Left ventricle myocardium inferior (tissue), 1 donor: ENCODE measurements around the gene HDAC8. TPM values are rescaled to one million over a fixed set of nuclear protein-coding genes. Genes with fewer than 3 reads are reported as not detected.

ENCODE experiments used
- DNase-seq: peaks from one replicate; pipeline ENCODE4 v3.0.0-alpha.2; 2020
- H3K27ac ChIP-seq: fragments of 200-600 bp; replicated peaks from 2 replicates; pipeline ENCODE4 v1.8.0; 2021
- H3K27me3 ChIP-seq: fragments of 200-600 bp; 2 replicates; pipeline ENCODE4 v1.8.0; 2021; ENCODE audit warnings: low read depth
- H3K36me3 ChIP-seq: fragments of 200-600 bp; 2 replicates; pipeline ENCODE4 v1.8.0; 2021
- H3K4me1 ChIP-seq: fragments of 200-600 bp; 2 replicates; pipeline ENCODE4 v1.8.0; 2021
- H3K4me3 ChIP-seq: fragments of 200-600 bp; 2 replicates; pipeline ENCODE4 v1.8.0; 2021; ENCODE audit warnings: mild to moderate bottlenecking, moderate library complexity
- H3K9me3 ChIP-seq: fragments of 200-600 bp; replicated peaks from 2 replicates; pipeline ENCODE4 v1.8.0; 2021
- intact Hi-C: fragments of 100-400 bp; cut with micrococcal nuclease; formaldehyde crosslinking; loops from one replicate; pipeline ENCODE4 v1.11.0; 2022
- total RNA-seq: library from RNA; stranded (reverse); fragmentation: NEBNext Ultra II Directional; extraction: Animal tissue kit (Norgen Biotek cat#: 25700); gene quantifications from one replicate; pipeline ENCODE4 v1.2.1, GENCODE V29; 2021
- TF ChIP-seq, protein P1 (sequence below): fragments of 200-600 bp; IDR thresholded peaks from 2 replicates; pipeline ENCODE4 v1.8.0; 2021; ENCODE audit warnings: antibody characterized with exemption, mild to moderate bottlenecking, borderline replicate concordance
- donor health status: DM: no; HTN: yes; CAD: no; lungs with severe emphysema.

HDAC8 gene
- total RNA-seq, 1 donor from 2014 or later = 19.3 TPM

DNA sequence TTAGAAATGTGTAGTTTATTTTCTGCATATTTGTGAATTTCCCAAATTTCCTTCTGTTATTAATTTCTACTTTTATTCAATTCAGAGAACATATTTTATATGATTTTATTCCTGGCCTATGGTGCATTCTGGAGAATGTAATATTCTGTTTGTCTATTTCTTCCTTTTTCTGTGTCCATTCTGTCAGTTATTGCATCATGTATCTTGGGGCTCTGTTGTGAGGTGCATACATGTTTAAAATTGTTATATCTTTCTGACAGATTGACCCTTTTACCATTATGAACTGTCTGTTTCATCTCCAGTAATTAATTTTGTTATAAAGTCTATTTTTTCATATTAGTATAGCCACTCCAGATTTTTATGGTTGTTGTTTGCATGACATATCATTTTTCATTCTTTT is 170.0 kb downstream of the HDAC8 start:
- TF ChIP-seq, protein P1, sequence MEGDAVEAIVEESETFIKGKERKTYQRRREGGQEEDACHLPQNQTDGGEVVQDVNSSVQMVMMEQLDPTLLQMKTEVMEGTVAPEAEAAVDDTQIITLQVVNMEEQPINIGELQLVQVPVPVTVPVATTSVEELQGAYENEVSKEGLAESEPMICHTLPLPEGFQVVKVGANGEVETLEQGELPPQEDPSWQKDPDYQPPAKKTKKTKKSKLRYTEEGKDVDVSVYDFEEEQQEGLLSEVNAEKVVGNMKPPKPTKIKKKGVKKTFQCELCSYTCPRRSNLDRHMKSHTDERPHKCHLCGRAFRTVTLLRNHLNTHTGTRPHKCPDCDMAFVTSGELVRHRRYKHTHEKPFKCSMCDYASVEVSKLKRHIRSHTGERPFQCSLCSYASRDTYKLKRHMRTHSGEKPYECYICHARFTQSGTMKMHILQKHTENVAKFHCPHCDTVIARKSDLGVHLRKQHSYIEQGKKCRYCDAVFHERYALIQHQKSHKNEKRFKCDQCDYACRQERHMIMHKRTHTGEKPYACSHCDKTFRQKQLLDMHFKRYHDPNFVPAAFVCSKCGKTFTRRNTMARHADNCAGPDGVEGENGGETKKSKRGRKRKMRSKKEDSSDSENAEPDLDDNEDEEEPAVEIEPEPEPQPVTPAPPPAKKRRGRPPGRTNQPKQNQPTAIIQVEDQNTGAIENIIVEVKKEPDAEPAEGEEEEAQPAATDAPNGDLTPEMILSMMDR = no peak
- H3K36me3 ChIP-seq = no peaks in the 10 kb centered on the region
- H3K4me3 ChIP-seq = no peak overlapping the region
- H3K4me1 ChIP-seq = no peaks in the 10 kb centered on the region
- DNase-seq = no peak
- no peak overlapping the region for H3K27ac ChIP-seq
- H3K27me3 ChIP-seq = no peaks in the 10 kb centered on the region
- intact Hi-C loops = no loop called here
- no peaks in the 10 kb centered on the region for H3K9me3 ChIP-seq

DNA sequence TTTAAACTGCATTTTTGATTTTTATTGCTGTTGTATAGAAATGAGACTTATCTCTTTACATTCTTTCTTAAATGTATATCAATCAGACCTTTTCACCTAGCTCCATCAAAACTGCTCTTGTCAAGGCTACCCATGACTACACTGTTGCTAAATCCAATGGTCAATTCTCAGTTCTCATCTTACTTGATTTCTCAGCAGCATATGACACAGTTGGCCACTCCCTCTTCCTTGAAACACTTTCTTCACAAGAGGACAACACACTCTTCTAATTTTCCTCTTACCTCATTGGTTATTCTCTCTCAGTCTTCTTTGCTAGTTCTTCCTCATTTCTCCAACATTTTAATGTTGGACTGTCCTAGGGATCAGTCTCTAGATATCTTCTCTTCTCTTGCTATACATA is 172.8 kb downstream of the HDAC8 start:
- Histone ChIP-seq H3K27me3 (no peaks in the 10 kb centered on the region), H3K4me1 (peaks cover 19% of the 10 kb centered on the region), H3K27ac (no peak overlapping the region), H3K36me3 (no peaks in the 10 kb centered on the region), H3K4me3 (no peak overlapping the region), H3K9me3 (no peaks in the 10 kb centered on the region)
- intact Hi-C loops = no loop called here
- TF ChIP-seq, protein P1 = no peak
- DNase-seq = no peak

DNA sequence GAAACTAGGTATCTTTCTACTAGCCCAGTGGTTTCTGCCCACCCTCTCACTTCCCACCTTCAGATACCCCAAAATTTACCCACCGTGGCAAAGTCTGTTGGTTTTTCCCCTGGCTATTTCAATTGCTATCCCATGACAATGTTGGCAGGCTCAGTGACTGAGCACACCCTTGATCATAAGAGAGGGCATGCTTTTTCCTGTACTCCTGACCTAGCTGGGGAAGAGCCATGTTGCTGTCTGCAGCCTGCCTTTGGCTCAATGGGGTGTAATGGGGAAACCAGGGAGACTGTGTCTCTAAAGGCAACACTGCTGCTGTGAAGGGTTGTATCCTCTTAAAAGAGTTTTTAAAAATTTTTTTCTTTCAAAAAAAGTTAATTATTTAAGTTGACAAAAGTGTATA is 176.5 kb downstream of the HDAC8 start:
- intact Hi-C loops = no loop called here
- H3K4me3 ChIP-seq = no peak overlapping the region
- no peaks in the 10 kb centered on the region for H3K36me3 ChIP-seq
- H3K27ac ChIP-seq = peak overlapping the region; percentile 23
- no peak for DNase-seq
- no peaks in the 10 kb centered on the region for H3K27me3 ChIP-seq
- TF ChIP-seq, protein P1 = no peak
- H3K9me3 ChIP-seq = no peaks in the 10 kb centered on the region
- H3K4me1 ChIP-seq = peaks cover 26% of the 10 kb centered on the region

DNA sequence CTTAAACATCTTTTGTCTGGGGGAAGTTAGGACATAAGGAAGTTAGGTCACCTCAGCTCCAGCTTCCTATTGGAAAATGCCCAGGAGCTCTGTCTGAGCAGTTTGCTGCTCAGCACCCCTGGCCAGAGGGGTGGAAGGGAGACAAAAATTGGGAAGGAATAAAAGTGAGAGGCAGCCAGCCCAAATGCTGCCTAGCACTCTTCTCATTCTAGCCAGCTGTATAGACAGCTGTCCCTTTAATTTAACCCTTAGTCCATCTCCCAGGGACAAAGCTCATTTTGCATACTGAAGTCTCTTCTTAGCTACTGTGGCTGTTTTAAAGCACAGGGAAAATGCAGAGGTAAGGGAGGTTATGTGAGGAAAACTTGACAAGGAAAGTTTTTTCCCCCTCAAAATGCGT is 177.4 kb downstream of the HDAC8 start:
- peaks cover 26% of the 10 kb centered on the region for H3K4me1 ChIP-seq
- no peaks in the 10 kb centered on the region for H3K36me3 ChIP-seq
- H3K27ac ChIP-seq = peak overlapping the region; percentile 23
- no peak overlapping the region for H3K4me3 ChIP-seq
- H3K9me3 ChIP-seq = no peaks in the 10 kb centered on the region
- DNase-seq = no peak
- intact Hi-C loops = no loop called here
- no peaks in the 10 kb centered on the region for H3K27me3 ChIP-seq
- TF ChIP-seq, protein P1 = no peak

DNA sequence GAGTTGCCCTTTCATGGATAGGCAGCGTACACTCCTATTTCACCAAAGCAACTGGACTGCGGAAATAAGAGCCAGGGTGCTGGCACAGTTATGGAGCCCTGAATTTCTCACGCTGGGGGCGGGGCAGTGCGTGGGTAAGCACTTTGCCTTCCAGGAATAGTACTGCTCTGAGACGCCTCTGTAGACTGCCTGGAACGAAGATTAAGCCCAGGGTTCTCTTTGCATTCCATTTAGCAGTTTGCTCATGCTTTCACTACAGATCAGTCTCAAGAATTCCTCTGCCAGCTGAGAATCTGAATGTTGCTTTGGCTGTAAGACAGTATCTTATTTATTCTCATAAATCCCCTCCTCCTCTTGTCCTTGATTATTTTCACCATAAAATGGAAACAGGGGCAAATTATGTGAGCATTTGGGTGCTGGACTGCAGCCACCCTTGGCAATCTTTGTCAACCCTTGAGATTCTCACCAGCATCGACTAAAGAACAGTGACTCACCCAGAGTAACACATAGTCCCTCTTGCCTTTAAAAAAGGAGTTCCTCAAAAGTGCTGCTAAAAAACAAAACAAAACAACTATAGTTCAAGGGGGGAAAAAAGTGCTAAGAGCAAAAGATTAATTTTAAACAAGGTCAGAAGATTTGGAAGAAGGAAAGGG is 178.0 kb downstream of the HDAC8 start:
- Histone ChIP-seq H3K4me1 (peaks cover 26% of the 10 kb centered on the region), H3K27me3 (no peaks in the 10 kb centered on the region), H3K27ac (no peak overlapping the region), H3K9me3 (no peaks in the 10 kb centered on the region), H3K36me3 (no peaks in the 10 kb centered on the region), H3K4me3 (no peak overlapping the region)
- TF ChIP-seq, protein P1 = no peak
- DNase-seq = peak; percentile 18
- intact Hi-C loops = no loop called here
